CD4-positive, alpha-beta T cell treated with Interferon gamma for 1 hour (primary cell): ENCODE measurements around the gene FBXO7.

ENCODE experiments used
- DNase-seq: peaks from one replicate; pipeline ENCODE4 v3.0.0-alpha.2; 2020

FBXO7 gene

DNA sequence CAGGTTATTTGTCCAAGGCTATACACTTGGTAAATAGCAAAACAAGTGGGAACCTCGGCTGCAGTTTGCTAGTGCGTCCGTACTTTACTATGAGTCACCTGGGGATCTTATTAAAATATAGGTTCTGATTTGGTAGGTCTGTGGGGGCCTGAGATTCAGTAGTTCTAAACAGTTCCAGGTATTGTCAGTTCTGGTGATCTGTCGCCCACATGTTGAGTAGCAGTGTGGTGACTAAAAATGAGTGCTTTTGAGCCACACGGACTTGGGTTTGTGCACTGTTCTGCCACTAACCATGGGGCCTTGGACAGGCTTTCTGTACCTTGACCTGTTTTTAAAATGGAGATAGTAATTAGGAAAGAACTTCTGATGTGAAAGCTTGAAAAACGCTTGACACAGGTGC lies 15.7 kb downstream of the FBXO7 start:
- DNase-seq: no peak

DNA sequence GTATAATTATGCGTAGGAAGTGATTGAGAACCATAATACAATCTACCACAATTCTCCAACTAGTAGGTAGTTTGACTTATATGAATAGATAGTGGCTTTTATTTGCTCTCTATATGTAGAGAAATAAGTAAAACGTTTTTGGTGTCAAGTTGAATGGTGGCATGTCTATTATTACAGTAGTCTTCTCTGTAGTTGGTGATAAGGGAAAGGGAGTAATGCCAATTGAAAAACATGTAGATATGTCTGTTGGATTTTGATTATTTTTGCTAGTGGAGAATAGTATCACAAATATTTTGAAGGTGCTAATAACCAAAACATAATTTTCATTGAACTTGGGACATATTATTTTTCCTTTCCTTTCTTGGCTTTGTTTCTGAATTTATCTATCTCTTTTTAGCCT lies 17.5 kb downstream of the FBXO7 start:
- DNase-seq: no peak

DNA sequence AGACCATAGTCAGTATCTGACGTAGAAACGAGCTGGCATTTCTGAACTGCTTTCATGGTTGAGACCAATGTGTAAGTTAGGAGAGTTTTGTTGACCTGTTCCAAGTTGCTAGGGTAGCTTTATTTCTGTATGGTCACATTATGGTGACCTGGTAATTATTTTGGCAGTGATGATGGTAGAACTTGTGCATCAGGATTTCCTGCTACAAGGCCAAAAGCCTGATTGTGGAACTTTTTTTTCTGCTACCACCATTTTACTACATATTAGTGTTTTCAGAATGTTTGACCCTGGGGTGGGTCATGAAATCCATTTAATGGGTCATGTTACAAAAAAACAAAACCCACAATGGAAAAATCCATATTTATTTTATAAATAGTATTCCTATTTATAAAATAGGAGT lies 18.9 kb downstream of the FBXO7 start:
- DNase-seq: no peak

DNA sequence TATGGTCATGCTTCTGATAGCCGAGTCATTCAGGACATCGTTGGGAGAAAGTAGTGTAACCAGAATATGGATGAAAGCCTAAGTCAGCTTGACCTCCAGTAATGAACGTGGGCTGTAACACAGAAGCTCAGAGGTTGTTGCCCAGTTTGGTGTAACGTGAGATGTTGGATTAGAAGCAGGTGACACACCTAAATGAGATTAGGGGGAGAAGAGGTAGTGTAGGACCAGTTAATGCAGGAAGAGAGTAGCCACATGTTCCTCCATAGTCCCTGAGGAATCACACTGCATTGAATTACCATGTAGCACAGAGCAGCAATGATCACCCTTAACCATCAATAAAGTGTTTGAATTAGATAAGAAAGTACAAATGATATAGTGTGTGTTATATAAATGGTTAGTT lies 20.4 kb downstream of the FBXO7 start:
- DNase-seq: no peak

DNA sequence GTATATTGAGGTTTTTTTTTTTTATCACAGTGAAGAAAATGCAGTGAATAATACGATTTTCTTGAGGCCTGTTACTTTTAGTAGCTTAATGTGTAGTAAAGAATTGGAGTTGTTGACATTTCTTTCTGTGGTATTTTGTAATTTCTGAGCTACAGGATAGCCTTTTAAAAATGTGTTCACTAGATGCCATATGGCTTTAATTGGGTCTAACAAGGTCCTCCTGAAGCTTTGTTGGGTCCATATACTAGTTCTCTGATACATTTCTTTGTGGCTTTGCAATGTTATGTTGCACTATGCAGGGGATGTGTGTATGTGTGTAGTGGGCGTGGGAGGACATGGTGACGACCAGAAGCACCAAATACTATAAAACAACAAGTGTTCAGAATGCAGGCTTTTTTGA lies 25.1 kb downstream of the FBXO7 start:
- no peak for DNase-seq

DNA sequence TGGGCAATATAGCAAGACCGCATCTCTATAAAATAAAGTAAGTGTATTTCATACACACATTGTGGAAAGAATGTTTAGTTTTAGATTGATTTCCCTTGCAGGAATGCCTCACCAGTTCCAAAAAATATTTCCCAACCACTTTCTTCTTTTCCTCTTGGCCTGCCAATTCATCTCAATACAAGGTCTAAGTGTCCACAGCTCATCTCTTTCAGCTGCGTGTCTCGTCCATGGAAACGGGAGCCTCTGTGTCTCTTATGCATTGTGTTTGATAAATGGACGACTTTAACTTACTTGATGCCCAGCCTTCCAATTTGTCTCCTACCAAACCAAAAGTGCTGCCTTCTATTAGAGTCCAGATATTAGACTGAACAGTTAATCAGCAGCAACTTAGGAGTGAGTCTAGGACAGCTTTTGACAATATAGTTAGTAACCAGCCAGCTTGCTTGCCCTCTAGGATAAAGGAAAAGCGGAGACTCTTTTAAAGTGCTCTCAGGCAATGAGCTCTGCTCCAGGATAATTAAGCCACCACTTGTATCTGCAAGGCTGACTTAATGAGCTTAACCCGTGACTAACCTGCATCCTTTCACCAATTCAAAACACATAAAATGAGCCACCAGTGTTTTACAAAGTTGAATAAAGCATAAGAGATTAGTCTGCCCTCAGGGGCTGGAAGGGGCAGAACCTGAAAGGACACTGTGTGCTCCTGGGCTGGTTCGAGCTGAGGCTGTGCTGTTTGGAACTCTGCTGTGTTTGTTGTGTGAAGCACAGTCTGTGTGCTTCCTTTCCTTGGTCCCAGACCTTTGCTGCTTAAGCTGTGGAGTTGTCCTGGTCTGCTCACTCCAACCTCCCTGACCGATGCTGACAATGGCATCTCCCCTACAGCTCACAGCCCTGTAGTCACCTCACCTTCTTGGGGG lies 27.5 kb downstream of the FBXO7 start:
- DNase-seq: no peak

DNA sequence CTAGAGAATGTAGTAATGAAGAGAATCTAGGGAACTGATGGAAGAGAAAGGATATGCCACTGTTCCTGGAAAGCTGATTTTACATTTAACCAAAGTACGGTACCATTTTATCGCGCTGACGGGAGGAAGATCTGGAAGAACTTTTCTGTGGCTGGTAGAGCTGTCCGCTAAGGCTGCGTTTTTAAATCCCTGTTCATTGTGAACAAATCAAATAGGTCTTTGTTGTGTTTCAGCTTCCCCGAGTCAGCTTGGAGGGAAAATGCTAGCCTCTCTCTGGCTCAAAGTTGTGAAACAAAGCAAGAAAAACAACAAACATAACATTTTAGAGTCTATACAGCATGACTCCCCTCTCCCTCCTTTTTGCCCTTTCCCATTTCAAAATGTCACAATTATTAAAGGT lies 34.4 kb downstream of the FBXO7 start:
- DNase-seq: no peak

DNA sequence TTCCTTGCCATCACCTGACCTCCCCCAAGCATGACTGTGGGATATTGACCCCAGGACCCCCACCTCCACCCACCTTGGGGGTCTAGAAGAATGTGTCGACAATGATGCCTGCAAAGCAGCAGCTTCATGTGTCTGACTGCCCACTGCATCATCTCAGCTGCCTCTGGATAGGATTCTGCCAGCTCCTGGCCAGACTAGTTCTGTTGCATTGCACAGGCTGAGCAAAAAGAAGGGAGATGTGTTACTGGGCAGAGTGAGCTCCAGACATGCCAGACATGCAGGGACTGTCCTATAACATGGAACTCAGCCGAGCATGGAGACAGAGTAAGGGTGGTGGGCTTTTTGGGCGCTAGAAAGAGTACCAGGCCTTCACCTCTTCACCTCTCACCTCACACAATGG lies 36.7 kb downstream of the FBXO7 start:
- DNase-seq: no peak

DNA sequence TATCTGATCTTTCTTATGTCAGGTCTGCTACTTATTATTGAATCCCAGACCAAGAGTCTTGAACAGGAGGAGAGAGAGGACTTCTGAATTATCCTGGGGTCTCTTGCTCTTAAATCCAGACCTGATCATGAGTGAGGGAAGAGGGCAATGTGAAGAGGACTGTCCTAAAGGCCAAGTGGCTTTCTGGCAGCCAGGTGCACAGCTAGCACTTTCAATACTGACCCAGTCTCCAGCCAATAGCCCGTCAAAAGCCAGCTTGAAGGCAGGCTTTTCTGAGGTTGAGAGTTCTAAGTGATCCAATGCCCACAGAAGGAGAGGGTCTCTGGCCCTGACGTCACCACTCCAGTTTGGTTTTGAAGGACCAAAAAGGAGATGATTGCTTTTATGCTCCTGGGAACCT lies 37.2 kb downstream of the FBXO7 start:
- DNase-seq: no peak

DNA sequence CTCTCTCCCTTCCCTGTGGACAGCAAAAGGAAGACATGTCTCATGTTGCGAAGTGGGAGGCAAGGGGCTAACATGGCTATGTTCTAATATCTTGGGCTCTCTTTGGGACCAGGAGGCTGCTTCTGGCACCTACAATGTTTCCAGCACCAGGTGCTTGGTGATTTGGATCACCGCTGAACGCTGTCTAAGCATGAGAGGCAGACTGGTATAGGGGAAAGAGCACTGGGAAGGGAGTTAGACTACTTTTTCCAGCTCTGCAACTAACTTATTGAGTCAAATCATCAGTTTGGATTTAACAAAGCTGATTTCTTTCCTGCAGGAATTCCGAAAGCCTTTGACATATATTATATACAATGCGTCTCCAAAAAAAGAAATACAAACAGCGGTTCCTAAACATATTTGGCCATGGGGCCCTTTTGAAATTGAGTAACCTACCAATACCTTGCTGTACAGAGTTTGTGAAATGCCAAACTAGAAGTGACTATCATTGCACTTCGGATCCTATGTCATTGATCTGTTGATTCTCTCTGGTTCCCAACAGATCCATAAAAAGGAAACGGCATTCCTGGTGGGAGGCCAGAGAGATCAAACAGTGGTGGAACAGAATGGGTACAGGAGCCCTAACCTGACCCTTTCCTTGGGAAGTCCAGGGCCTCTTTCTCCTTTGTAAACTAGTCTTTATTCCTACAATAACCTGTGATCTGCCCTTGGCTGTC lies 37.8 kb downstream of the FBXO7 start:
- no peak for DNase-seq

DNA sequence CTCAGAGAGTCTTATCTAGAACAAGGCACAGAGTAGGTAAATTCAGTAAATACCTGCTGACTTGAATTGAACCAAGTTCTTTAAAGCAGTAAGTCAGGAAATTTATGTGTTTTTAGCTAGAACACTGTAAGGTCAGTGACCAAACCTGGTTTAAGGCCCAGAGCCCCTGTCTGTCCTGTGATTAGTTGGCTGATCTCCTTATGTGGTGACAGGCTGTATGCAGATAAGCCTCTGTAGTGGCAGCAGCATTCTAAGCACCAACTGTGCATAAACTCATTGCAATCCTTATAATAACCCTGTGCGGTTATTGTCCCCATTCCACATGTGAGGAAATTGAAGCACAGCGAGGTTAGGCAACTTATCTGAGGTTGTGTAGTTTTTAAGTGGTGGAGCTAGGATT lies 40.5 kb downstream of the FBXO7 start:
- no peak for DNase-seq

DNA sequence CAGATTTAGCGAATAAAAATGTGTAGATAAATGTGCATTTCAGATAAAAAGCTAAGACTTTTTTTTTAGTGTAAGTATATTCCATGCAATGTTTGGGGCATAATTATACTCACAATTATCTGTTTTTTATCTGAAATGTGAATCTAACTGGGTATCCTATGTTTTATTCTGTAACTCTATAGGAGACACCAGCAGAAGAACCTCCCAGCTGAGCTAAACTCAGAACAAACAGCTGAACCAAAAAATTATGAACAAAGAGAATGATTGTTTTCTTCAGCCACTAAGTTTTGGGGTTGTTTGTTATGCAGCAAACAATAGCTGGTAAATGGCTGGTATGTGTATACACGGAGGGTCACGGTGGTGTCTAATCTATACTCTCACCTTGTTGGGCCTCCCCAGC lies 42.9 kb downstream of the FBXO7 start:
- no peak for DNase-seq

DNA sequence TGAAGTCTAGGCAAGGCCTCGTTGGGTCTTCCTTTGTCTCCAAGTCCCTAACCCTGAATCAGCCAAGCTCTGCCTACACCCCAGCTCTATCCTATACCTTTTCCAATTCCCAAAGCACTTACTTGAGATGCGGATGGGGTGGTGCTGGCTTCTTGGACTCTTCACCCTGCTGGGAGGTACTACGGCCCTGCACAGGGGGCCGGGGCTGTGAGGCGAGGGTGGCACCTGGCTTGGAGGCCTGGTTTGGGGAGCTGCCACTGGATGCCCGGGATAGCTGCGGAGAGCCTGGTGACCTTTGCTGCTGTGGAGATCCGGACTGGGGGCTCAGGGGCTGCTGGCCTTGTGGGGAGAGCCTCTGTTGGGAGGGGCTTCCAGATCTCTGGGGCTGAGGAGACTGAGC lies 43.3 kb downstream of the FBXO7 start:
- DNase-seq: no peak

DNA sequence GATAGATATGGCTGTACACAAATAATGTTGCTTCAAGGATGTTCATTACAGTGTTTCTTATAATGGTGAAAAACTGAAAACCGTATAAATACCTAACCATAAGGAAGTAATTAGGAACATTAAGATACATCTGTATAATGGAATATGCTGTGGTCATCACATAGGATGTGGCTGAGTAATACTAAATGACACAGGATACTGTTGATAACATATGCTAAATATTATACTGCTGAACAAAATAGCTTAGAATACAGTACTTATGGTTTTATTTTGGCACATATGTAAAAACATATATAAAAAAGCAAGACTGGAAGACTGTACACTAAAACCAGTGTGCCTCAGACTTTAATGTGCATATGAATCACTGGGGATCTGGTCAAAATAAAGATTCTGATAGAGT lies 43.8 kb downstream of the FBXO7 start:
- no peak for DNase-seq

DNA sequence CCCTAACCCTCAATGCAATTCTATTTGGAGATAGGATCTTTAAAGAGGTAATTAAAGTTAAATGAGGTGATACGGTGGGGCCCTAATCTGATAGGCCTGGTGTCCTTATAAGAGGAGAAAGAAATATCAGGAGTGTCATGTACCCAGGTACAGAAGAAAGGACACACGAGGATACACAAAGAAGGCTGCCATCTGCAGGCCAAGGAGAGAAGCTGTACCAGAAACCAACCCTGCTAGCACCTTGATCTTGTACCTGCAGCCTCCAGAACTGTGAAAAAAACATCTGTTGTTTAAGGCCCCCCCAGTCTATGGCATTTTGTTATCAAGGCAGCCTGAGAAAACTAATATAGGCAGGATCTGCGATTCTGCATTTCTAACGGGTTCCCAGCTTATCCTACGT lies 44.2 kb downstream of the FBXO7 start:
- DNase-seq: no peak

DNA sequence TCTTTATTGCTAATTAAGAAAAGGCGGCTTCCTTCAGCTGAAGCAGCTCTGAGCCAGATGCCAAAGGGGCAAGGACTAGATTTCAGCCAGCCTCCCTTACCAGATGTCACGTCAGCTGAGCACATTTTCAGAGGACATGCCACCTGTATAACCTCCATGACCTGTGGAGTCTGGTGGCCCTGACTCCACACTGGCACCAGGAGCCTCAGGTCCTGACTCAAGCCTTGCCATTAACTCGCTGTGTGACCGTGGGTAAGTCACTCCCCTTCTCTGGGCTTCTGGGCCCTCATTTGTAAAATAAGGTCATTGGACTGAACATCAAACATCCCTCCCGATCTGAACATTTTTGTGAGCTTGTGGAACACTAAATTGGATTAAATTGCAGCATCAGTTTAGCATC lies 46.0 kb downstream of the FBXO7 start:
- no peak for DNase-seq

DNA sequence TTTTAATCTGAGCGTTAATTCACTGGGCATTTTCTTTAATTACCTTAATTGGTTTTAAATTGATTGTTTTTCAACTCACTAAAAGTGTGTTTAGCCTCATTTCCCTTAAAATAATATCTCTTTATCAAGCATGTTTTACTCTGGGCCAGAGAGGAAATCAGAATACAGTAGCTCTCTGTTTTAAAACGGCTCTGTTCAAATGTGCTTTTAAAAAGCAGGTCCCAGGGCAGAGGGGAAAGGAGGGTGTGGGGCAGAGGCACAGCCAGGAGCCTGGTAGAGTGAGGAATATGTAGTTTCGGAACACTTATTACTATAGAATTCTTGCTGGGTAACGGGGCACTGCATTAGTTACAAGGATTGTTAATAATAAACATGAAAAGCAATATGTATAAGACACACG lies 47.6 kb downstream of the FBXO7 start:
- DNase-seq: no peak

DNA sequence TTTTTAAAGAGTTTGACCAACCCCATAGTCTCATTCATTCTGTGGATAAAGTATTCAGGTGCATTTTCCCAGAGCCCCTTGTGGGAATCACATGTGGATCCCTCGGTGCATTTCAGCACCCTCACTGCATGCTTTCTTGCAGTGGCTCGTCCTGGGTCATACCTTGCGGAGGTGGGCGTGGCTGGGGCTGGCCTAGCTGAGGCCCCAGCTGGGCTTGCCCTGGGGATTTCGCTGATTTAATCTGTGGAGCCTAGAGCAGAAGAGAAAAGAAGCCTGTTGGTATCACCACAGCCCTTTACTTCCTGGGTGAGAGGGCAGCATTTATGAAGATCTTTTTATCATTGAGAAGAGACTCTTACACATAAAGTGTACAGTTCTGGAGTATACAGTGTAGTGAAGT lies 53.1 kb downstream of the FBXO7 start:
- DNase-seq: no peak

DNA sequence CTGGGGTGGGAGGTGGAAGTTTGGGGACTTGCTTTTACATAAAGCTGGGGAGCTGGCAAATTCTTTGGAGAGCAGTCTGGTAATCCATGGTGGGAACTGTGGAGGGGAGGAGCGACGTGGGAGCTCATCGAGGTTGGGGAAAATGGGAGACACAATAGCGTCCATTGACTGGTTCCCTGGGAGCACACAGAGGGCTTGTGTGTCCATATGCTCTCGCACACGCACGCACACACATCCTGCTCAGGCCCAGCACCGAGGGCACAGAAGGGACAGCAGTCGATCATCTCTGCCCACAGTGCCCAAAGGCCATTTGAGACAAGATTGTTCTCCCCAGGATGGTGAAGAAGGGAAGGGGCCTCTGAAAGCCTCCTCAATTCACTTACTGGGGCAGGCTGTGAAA lies 53.7 kb downstream of the FBXO7 start:
- DNase-seq: no peak

DNA sequence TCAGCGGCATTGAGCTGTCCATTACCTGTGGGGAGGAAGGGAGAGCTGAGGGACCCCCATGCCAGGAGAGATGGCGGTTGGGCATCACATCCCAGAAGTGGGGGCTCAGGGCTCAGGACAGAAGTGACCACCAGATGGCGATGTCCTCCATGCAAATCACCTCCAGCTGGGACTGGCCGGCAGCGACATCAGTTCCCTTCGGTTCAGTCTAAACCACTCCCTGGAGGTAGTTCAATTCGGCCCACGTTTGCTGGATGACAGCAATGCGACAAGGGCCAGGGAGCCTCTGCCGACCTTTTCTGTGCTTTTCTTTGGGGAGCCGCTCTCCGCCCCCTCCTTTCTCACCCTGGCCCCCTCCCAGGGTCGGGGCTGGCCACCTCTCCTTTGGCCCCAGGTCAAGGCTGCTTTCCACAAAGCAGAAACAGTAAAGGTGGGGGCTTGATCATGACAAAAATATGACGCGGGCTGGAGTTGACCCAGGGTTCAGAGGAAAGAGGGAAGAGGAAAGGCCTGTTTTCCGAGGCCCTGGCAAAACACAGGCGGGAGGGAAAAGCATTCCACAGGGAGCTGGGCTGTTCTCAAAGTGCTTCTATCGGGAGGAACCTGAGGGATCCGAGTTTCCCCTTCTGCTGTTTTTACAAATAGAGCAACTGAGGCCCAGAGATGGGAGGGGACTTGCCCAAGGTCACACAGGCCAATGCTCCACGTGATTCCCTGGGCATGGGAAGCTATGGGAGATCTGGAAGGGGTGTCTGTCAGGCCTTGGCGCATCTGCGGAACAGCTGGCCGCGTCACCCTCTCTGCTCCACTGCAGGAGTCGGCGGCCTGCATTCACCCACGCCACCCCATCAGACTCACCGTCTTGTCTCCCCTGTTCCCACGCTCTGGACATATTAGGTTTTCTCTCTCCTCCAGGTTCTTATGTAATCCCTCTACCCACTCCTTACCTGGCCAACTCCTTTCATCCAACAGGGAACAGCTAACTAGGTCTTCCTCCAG lies 54.7 kb downstream of the FBXO7 start:
- DNase-seq: peak; percentile 54

DNA sequence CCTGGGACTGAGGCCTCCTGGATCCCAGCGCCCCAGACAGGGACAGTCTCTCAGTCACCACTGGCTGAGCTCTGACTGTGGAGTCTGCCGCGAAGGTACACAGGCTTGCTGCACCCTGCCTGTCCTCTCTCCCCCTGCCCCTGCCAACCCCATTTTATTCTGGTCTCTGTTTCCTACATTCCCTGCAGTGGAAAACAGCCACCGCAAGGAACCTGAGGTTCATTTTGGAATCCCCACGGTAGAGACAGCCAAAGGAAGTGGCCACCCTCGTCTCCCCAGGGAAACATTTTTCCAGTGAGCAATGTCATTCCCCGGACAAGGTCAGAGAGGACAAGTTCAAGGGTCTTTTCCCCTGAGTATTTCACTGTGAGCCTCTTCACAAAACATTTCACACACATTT lies 56.6 kb downstream of the FBXO7 start:
- no peak for DNase-seq

DNA sequence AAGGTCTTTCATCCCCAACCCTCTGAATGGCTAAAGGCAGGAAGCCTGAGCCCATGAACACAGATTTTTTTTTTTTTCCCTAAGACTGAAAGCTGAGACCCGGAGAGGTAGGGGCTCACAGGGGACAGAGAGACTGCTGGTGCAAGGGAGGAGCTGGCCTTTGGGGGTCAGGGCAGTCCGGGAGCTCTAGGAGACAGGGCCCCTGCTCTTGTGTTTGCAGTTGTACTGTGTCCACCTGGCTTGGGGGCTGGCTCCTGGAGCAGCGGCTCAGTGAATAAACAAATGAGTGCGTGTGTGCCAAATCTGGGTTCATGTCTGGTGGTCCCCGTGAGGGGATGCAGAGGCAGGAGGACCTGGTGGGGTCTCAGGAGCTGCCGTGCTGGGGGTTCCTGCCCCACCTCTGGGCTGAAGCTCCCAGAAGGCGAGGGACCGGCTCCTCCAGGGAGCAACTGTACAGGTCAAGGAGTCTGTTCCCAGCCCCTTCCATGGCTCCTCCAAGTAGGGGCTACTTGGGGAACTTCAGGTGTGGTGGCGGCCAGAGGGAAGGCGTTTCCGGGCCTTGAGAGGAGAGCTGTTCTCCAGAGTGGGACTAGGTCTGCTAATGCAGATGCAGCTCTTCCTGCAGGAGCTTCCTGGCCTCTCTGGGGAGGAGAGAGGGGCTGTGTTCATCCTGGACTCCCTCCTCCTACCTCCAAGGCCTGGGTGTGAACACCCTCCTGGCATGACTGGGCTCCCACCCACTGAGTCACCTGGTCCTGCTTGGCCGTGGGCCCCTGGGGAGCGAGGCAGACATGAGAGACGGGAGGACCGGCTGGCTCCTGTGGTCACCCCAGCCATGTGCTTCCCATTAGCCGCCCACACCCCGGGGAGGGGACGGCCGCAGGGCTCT lies 57.6 kb downstream of the FBXO7 start:
- no peak for DNase-seq
